ENCODE results near the gene FAP. TPM values are rescaled to one million over a fixed set of nuclear protein-coding genes. Genes with fewer than 3 reads are reported as not detected.
A peak's percentile ranks its signal among the peaks of the same experiment; 100 is the strongest.

FAP gene
- polyA plus RNA-seq, 1 experiment = 135 TPM

DNA sequence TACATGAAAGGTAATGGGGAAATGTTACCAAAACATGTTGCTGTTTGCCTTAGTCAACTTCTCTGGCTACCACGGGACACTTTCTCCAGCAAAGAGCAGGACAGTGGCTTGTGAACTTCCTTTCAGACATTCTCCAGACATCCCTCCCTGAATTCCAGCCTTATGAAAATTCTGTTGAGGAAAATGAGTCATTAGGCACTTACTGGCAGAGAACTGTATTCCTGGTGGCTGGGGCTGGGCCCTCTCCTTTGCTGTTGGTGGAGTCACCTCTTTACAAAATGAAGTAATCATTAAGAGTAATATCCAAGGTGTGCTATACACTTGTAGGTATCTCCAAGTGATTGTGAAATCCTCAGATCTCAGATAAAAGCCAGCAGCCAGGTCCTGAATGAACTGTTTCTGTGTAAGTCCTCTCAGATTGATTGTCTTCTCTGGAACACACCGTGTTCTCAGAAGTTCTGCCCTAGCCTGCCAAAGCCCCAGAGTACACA lies 1.3 kb upstream of the FAP start:
- no peak overlapping the region for H3K4me3 ChIP-seq (ENCODE audit: low read depth, low read length)
- peak; percentile 94 for DNase-seq (ENCODE audit: low read depth)
- TF ChIP-seq, protein P1, sequence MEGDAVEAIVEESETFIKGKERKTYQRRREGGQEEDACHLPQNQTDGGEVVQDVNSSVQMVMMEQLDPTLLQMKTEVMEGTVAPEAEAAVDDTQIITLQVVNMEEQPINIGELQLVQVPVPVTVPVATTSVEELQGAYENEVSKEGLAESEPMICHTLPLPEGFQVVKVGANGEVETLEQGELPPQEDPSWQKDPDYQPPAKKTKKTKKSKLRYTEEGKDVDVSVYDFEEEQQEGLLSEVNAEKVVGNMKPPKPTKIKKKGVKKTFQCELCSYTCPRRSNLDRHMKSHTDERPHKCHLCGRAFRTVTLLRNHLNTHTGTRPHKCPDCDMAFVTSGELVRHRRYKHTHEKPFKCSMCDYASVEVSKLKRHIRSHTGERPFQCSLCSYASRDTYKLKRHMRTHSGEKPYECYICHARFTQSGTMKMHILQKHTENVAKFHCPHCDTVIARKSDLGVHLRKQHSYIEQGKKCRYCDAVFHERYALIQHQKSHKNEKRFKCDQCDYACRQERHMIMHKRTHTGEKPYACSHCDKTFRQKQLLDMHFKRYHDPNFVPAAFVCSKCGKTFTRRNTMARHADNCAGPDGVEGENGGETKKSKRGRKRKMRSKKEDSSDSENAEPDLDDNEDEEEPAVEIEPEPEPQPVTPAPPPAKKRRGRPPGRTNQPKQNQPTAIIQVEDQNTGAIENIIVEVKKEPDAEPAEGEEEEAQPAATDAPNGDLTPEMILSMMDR (IDR thresholded peaks at IDR 0.05; ENCODE audit: insufficient read depth, low read depth, low read length) = no peak
- 0 out of 2 replicates have a peak, but pooled peaks cover 2% of the 10 kb centered on the region for H3K36me3 ChIP-seq (ENCODE audit: control insufficient read depth, insufficient read depth, low read length)
- ChIA-PET POLR2A (no interaction called here), CTCF (interaction anchor here (1.1 to 1.6 kb wide), 2 partner anchors 27 to 51 kb away, joined by 3 read pairs; no protein-coding TSS in a partner anchor)
- no peaks in the 10 kb centered on the region for H3K27me3 ChIP-seq (ENCODE audit: control insufficient read depth, insufficient read depth, low read length)

DNA sequence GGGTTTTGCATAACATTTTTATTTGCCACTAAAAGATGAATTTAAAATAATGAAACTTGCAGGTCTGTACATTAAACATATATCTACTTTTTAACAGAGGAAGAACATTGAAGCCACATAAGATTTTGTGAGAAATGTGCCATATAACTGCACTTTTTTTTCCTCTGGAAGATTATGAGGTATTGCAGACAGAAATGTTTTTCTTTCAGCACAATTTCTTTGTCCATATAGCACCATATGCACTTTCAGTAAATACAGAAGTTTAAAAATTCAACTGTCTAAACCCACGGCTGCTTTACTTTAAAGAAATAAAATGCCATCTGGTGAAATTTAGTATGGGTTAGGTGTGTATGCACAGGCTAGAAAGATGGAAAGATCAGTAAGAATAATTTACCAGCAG lies 470 bp upstream of the FAP start:
- Histone ChIP-seq H3K36me3 (ENCODE audit: control insufficient read depth, insufficient read depth, low read length) (0 out of 2 replicates have a peak, but pooled peaks cover 2% of the 10 kb centered on the region), H3K27me3 (ENCODE audit: control insufficient read depth, insufficient read depth, low read length) (no peaks in the 10 kb centered on the region), H3K4me3 (ENCODE audit: low read depth, low read length) (no peak overlapping the region)
- CTCF ChIA-PET = interaction anchor here (3.1 to 4.3 kb wide), 2 partner anchors 23 to 54 kb away, joined by 14 to 40 read pairs; no protein-coding TSS in a partner anchor
- DNase-seq (ENCODE audit: low read depth) = no peak
- TF ChIP-seq, protein P1 (IDR thresholded peaks at IDR 0.05; ENCODE audit: insufficient read depth, low read depth, low read length) = no peak
- POLR2A ChIA-PET = no interaction called here

DNA sequence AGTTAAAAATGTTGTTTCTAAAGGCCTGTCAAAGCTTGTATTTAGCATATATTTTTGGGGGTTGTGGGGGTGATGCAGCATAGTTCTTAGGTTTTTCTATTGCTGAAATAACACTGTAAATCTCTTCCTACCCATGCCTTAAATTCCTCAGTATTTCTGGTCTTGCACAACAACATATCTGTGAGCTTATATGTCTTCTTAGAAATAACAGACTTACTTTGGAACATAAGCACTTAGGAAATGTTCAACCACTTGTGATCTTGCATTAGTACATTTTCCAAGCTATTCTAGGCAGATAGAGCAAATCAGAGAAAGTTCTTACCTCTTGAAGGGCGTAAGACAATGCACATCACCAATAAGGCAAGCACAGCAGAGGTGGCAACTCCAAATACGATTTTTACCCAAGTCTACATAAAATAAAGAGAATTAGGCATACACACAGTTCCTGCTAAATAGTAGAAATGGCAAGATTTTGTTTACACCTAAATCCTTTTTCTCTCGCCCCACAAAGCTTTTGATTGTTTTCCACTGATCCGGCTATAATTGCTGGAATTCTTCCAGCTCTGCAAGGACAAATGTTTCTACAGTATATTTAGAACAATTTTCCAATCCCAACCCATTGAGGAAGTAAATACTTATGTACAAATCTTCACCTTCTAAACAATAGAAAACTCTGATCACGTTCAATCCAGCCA lies 512 bp downstream of the FAP start:
- DNase-seq (ENCODE audit: low read depth) = peak; percentile 73
- Histone ChIP-seq H3K27me3 (ENCODE audit: control insufficient read depth, insufficient read depth, low read length) (no peaks in the 10 kb centered on the region), H3K4me3 (ENCODE audit: low read depth, low read length) (peak overlapping the region; percentile 51), H3K36me3 (ENCODE audit: control insufficient read depth, insufficient read depth, low read length) (0 out of 2 replicates have a peak, but pooled peaks cover 2% of the 10 kb centered on the region)
- TF ChIP-seq, protein P1 (IDR thresholded peaks at IDR 0.05; ENCODE audit: insufficient read depth, low read depth, low read length) = no peak
- ChIA-PET CTCF (interaction anchor here (0.7 to 4.3 kb wide), 7 partner anchors 11 to 126 kb away, joined by 3 to 40 read pairs (median 3); no protein-coding TSS in a partner anchor), POLR2A (interaction anchor here (0.7 to 1.0 kb wide), 2 partner anchors 9 to 56 kb away, joined by 4 to 5 read pairs; no protein-coding TSS in a partner anchor)

DNA sequence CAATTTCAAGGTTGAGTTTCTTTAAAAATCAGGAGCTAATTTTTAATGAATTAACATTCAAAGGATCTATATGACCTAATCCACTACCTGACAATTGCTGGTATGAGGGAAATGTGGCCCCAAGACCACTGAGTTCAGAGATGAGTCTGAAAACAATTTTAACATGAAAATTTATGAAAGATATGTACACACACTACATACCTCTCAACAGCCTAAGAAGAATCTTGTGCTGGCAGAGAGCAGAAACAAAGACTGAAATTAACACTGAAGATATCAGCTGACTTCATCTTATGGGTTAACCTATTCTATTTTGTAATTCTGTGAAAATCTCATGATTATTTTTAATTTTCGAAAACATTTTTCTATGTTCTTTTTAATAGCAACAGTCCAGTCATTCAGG lies 1.7 kb downstream of the FAP start:
- TF ChIP-seq, protein P1 (IDR thresholded peaks at IDR 0.05; ENCODE audit: insufficient read depth, low read depth, low read length) = no peak
- ChIA-PET POLR2A (interaction anchor here (0.6 kb wide), 1 partner anchor 1505 kb away, joined by 3 read pairs; no protein-coding TSS in a partner anchor), CTCF (interaction anchor here (1.0 to 4.3 kb wide), 9 partner anchors 9 to 117 kb away, joined by 3 to 40 read pairs (median 5); no protein-coding TSS in a partner anchor)
- DNase-seq (ENCODE audit: low read depth) = no peak
- peaks cover 3% of the 10 kb centered on the region; the same call in 1 of the 2 replicates for H3K36me3 ChIP-seq (ENCODE audit: control insufficient read depth, insufficient read depth, low read length)
- no peaks in the 10 kb centered on the region for H3K27me3 ChIP-seq (ENCODE audit: control insufficient read depth, insufficient read depth, low read length)
- H3K4me3 ChIP-seq (ENCODE audit: low read depth, low read length) = peak overlapping the region; percentile 51
